CD4-positive, alpha-beta T cell (primary cell): ENCODE measurements around the gene SFXN5. TPM values are rescaled to one million over a fixed set of nuclear protein-coding genes. Genes with fewer than 3 reads are reported as not detected.

Experiments
- ATAC-seq: fragments of 200-7000 bp; cut with Tn5 transposase; one replicate; pipeline ENCODE4 v1.10.0; 2022; ENCODE audit warnings: mild to moderate bottlenecking; ENCODE audit not compliant: poor library complexity
- CTCF ChIA-PET: fragments of 350-600 bp; sonication (Branson Sonifier 250); formaldehyde crosslinking; loops from one replicate; lab custom pipeline; 2021; ENCODE audit warnings: antibody characterized with exemption, inconsistent platforms; lab: Charles Lee
- POLR2A ChIA-PET: fragments of 350-600 bp; sonication (Branson Sonifier 250); formaldehyde crosslinking; loops from one replicate; lab custom pipeline; 2021; ENCODE audit warnings: antibody characterized with exemption, inconsistent platforms; lab: Charles Lee
- DNase-seq, 14 experiments: peaks; one replicate each; pipeline ENCODE4 v3.0.0-alpha.2; 2013 to 2020; ENCODE audit warnings: mixed read lengths in 2 of 14
- H3K27ac ChIP-seq, 2 donors: one replicate each; pipeline versions ENCODE4 v1.5.1 to v1.7.0; 2013; ENCODE audit warnings: low read length in 2 of 2, low read depth in 1 of 2, mild to moderate bottlenecking in 1 of 2
- H3K27me3 ChIP-seq, 2 experiments: 1 replicate in 1 of 2; 2 replicates in 1 of 2; pipeline versions ENCODE4 v1.6.1 to v1.7.0; 2013; ENCODE audit warnings: low read length in 2 of 2, control low read depth in 1 of 2, mild to moderate bottlenecking in 1 of 2, moderate library complexity in 1 of 2; ENCODE audit not compliant: insufficient read depth in 2 of 2, control insufficient read depth in 1 of 2
- H3K36me3 ChIP-seq: one replicate; pipeline ENCODE4 v1.6.1; 2013; ENCODE audit warnings: low read length, control low read depth; ENCODE audit not compliant: insufficient read depth
- H3K4me1 ChIP-seq: one replicate; pipeline ENCODE4 v1.6.1; 2013; ENCODE audit warnings: low read length, control low read depth; ENCODE audit not compliant: insufficient read depth
- H3K4me3 ChIP-seq: one replicate; pipeline ENCODE4 v1.5.1; 2013; ENCODE audit warnings: mild to moderate bottlenecking, low read length, moderate library complexity
- H3K9me3 ChIP-seq, 2 experiments: 1 replicate in 1 of 2; 2 replicates in 1 of 2; pipeline versions ENCODE4 v1.6.1 to v1.7.0; 2013; ENCODE audit warnings: low read length in 2 of 2, mild to moderate bottlenecking in 2 of 2, control low read depth in 1 of 2, moderate library complexity in 1 of 2; ENCODE audit not compliant: control insufficient read depth in 1 of 2, insufficient read depth in 1 of 2
- H3K27ac Mint-ChIP-seq: one replicate; pipeline ENCODE4 v1.8.0; 2020; ENCODE audit warnings: mixed read lengths
- H3K27me3 Mint-ChIP-seq: one replicate; pipeline ENCODE4 v1.8.0; 2021; ENCODE audit warnings: mixed read lengths
- H3K36me3 Mint-ChIP-seq: one replicate; pipeline ENCODE4 v1.8.0; 2021; ENCODE audit warnings: low read depth, mixed read lengths
- H3K4me1 Mint-ChIP-seq: one replicate; pipeline ENCODE4 v1.8.0; 2021; ENCODE audit warnings: low read depth, mixed read lengths
- H3K4me3 Mint-ChIP-seq: one replicate; pipeline ENCODE4 v1.8.0; 2020; ENCODE audit warnings: mild to moderate bottlenecking, mixed read lengths
- H3K9me3 Mint-ChIP-seq: one replicate; pipeline ENCODE4 v1.8.0; 2020; ENCODE audit warnings: mixed read lengths
- intact Hi-C, 2 experiments: fragments of 100-400 bp; cut with DNase I in 1 of 2; cut with micrococcal nuclease in 1 of 2; formaldehyde crosslinking; loops; one replicate each; pipeline versions ENCODE4 v1.15.1 to v1.9.0; 2023 to 2025; cut with DNase I, micrococcal nuclease
- total RNA-seq, 174 experiments: library from RNA in 2 of 174; stranded (reverse) in 2 of 174; gene quantifications; one replicate each; pipeline ENCODE4 v1.2.3 and lab custom pipeline; 2021 to 2026
- TF ChIP-seq, protein P1 (sequence below): fragments of 200-600 bp; IDR thresholded peaks from one replicate; pipeline ENCODE4 v1.8.0; 2022; ENCODE audit warnings: antibody characterized with exemption, mild to moderate bottlenecking

Gene SFXN5
- total RNA-seq, 2 experiments from 2014 or later: 5.1 to 5.4 TPM

DNA sequence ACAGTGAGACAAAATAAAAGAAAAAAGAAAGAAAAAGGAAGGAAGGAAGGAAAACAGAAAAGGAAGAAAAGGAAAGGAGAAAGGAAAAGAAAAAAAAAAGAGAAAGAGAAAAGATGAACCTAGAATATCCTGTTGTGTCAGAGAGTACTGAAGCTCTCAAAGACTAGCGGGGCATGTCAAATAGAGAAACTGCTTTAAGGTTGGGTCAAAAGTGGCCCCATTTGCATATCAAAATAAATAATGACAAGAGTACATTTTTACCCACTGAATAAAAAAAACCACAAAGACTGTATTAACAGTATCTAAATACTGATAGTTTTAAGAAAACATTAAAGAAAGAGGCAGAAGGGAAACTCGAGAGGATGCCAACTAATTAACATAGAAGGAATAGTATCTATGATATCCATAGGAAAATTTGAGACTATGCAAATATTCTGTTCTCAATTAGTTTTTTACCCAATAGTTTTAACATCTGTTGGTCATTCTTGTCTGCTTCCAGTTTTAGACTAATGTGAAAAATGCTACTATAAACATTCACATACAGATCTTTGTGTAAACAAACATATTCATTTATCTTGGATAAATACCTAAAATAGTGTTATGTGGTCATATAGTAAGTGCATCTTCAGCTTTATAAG, 53.2 kb downstream of the SFXN5 start:
- Histone ChIP-seq H3K4me1 (no peaks in the 10 kb centered on the region), H3K36me3 (no peaks in the 10 kb centered on the region), H3K27ac (no peak overlapping the region), H3K27me3 (no peaks in the 10 kb centered on the region), H3K9me3 (no peaks in the 10 kb centered on the region), H3K4me3 (no peak overlapping the region)
- Mint-ChIP-seq H3K9me3 (no peaks in the 10 kb centered on the region), H3K36me3 (no peaks in the 10 kb centered on the region), H3K4me1 (no peaks in the 10 kb centered on the region), H3K27ac (no peak overlapping the region), H3K4me3 (no peak overlapping the region), H3K27me3 (no peaks in the 10 kb centered on the region)
- DNase-seq: no peak
- no peak for ATAC-seq
- ChIA-PET POLR2A (no interaction called here), CTCF (interaction anchor here (0.7 kb wide), 1 partner anchor 197 kb away, joined by 3 read pairs; no protein-coding TSS in a partner anchor)
- intact Hi-C loops: no loop called here
- TF ChIP-seq, protein P1, sequence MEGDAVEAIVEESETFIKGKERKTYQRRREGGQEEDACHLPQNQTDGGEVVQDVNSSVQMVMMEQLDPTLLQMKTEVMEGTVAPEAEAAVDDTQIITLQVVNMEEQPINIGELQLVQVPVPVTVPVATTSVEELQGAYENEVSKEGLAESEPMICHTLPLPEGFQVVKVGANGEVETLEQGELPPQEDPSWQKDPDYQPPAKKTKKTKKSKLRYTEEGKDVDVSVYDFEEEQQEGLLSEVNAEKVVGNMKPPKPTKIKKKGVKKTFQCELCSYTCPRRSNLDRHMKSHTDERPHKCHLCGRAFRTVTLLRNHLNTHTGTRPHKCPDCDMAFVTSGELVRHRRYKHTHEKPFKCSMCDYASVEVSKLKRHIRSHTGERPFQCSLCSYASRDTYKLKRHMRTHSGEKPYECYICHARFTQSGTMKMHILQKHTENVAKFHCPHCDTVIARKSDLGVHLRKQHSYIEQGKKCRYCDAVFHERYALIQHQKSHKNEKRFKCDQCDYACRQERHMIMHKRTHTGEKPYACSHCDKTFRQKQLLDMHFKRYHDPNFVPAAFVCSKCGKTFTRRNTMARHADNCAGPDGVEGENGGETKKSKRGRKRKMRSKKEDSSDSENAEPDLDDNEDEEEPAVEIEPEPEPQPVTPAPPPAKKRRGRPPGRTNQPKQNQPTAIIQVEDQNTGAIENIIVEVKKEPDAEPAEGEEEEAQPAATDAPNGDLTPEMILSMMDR: no peak

- intact Hi-C loops: no loop called here
- no peaks in the 10 kb centered on the region for H3K4me1 ChIP-seq
- DNase-seq: no peak
- Mint-ChIP-seq H3K4me3 (no peak overlapping the region), H3K4me1 (no peaks in the 10 kb centered on the region), H3K9me3 (no peaks in the 10 kb centered on the region), H3K36me3 (no peaks in the 10 kb centered on the region), H3K27me3 (no peaks in the 10 kb centered on the region), H3K27ac (no peak overlapping the region)
- ChIA-PET POLR2A (no interaction called here), CTCF (no interaction called here)
- H3K27ac ChIP-seq: no peak overlapping the region
- no peaks in the 10 kb centered on the region for H3K9me3 ChIP-seq
- H3K27me3 ChIP-seq: no peaks in the 10 kb centered on the region
- TF ChIP-seq, protein P1: no peak
- no peak overlapping the region for H3K4me3 ChIP-seq
- no peak for ATAC-seq
- no peaks in the 10 kb centered on the region for H3K36me3 ChIP-seq
Measured at GRCh38 chr2:73013936-73014335, 57.6 kb downstream of the SFXN5 start.

DNA sequence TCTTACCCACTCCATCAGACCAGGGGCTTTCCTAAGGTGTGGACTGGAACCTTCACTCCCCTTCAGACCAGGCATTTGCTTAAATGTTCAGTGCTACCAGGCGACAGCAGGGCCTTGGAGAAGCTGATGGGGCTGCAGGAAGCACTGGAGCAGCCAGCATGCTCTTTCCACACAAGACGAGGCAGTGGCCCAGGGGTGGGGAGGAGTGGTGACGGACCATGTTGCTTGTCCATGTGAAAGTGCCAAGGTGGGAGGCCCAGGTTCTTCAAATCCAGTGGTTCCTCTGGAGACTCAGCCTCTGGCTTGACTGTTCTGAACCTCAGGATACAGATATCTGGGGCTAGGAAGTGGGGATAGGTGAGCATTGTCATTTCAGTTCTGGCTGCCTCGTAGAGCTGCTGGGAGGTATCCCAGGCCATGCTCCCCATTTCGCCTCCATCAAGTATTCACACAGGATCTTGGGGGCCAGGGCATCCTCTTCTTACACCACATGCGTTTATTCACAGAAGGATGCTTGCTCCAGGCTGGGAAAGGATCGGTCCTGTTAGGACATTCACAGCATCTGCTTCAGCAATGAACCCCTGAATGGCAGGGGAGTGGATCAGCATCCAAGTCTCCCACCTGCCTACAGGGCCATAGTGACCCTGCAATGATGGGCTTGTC, 62.2 kb downstream of the SFXN5 start:
- H3K9me3 ChIP-seq: no peaks in the 10 kb centered on the region
- Mint-ChIP-seq H3K27ac (no peak overlapping the region), H3K4me3 (no peak overlapping the region), H3K4me1 (no peaks in the 10 kb centered on the region), H3K9me3 (no peaks in the 10 kb centered on the region), H3K27me3 (no peaks in the 10 kb centered on the region), H3K36me3 (no peaks in the 10 kb centered on the region)
- H3K27me3 ChIP-seq: no peaks in the 10 kb centered on the region
- ATAC-seq (no peak), DNase-seq (no peak)
- H3K4me3 ChIP-seq: no peak overlapping the region
- CTCF ChIA-PET: no interaction called here
- H3K27ac ChIP-seq: no peak overlapping the region
- TF ChIP-seq, protein P1: no peak
- POLR2A ChIA-PET: no interaction called here
- intact Hi-C loops: no loop called here
- H3K4me1 ChIP-seq: no peaks in the 10 kb centered on the region
- H3K36me3 ChIP-seq: no peaks in the 10 kb centered on the region
